ENCODE results near the gene STK11IP.

The STK11IP gene

GRCh38 chr2:219555956-219556355 is 41.7 kb upstream of the STK11IP start:
- no peaks in the 10 kb centered on the region for H3K27me3 ChIP-seq (ENCODE audit: insufficient read depth, low read length)
- no peak overlapping the region for H3K27ac ChIP-seq (ENCODE audit: low read depth, low read length)
- no peak overlapping the region for H2BK5ac ChIP-seq (ENCODE audit: low read depth, low read length, poor library complexity)
- H3K9me3 ChIP-seq (ENCODE audit: insufficient read depth, low read depth, low read length) = no peaks in the 10 kb centered on the region
- no peak overlapping the region for H4K12ac ChIP-seq (ENCODE audit: low read depth, low read length)
- H3K18ac ChIP-seq (ENCODE audit: low read length) = no peak overlapping the region
- H3K36me3 ChIP-seq (ENCODE audit: control insufficient read depth in 1 of 2, insufficient read depth in 2 of 2, low read length in 2 of 2) = peaks cover 37 to 46% of the 10 kb centered on the region in 2 experiments
- H4K8ac ChIP-seq (ENCODE audit: low read depth, low read length) = no peak overlapping the region
- H3K4me2 ChIP-seq (ENCODE audit: low read length) = no peak overlapping the region
- H3K4me3 ChIP-seq (ENCODE audit: low read depth, low read length) = no peak overlapping the region
- H3K4ac ChIP-seq (ENCODE audit: low read depth, low read length) = no peak overlapping the region
- H3K14ac ChIP-seq (ENCODE audit: low read length) = no peak overlapping the region
- no peak overlapping the region for H3K9ac ChIP-seq (ENCODE audit: low read length)
- no CpG with 5 or more reads among the region's 20 CpGs for WGBS (ENCODE audit: extremely low coverage, insufficient coverage, insufficient read length)
- no peak overlapping the region for H2AK5ac ChIP-seq (ENCODE audit: low read length)
- no peak for DNase-seq
- H3K79me2 ChIP-seq (ENCODE audit: control insufficient read depth, insufficient read depth, low read length, poor library complexity) = no peaks in the 10 kb centered on the region
- no peak overlapping the region for H3K23ac ChIP-seq (ENCODE audit: low read length)
- H4K91ac ChIP-seq (ENCODE audit: low read depth, low read length) = no peak overlapping the region
- no peak overlapping the region for H2BK12ac ChIP-seq (ENCODE audit: low read length)
- H3K79me1 ChIP-seq (ENCODE audit: low read length) = peaks cover 6% of the 10 kb centered on the region
- H2BK120ac ChIP-seq (ENCODE audit: insufficient read depth, low read length, poor library complexity) = no peak overlapping the region
- peaks cover 17% of the 10 kb centered on the region in 2 experiments for H3K4me1 ChIP-seq (ENCODE audit: control insufficient read depth in 1 of 2, insufficient read depth in 2 of 2, low read length in 2 of 2)
- H2AFZ ChIP-seq (ENCODE audit: insufficient read depth, low read length, poor library complexity) = no peak overlapping the region

GRCh38 chr2:219556413-219556812 is 41.2 kb upstream of the STK11IP start:
- Histone ChIP-seq H4K8ac (ENCODE audit: low read depth, low read length) (no peak overlapping the region), H2BK120ac (ENCODE audit: insufficient read depth, low read length, poor library complexity) (no peak overlapping the region), H2AK5ac (ENCODE audit: low read length) (no peak overlapping the region), H3K79me1 (ENCODE audit: low read length) (peaks cover 9% of the 10 kb centered on the region), H3K4me2 (ENCODE audit: low read length) (no peak overlapping the region), H3K23ac (ENCODE audit: low read length) (no peak overlapping the region), H3K4ac (ENCODE audit: low read depth, low read length) (no peak overlapping the region), H3K27me3 (ENCODE audit: insufficient read depth, low read length) (no peaks in the 10 kb centered on the region), H3K14ac (ENCODE audit: low read length) (no peak overlapping the region), H3K9ac (ENCODE audit: low read length) (no peak overlapping the region), H3K9me3 (ENCODE audit: insufficient read depth, low read depth, low read length) (no peaks in the 10 kb centered on the region), H2AFZ (ENCODE audit: insufficient read depth, low read length, poor library complexity) (no peak overlapping the region), H4K91ac (ENCODE audit: low read depth, low read length) (no peak overlapping the region), H3K18ac (ENCODE audit: low read length) (no peak overlapping the region), H3K4me3 (ENCODE audit: low read depth, low read length) (peak overlapping the region; percentile 16), H4K12ac (ENCODE audit: low read depth, low read length) (no peak overlapping the region), H3K36me3 (ENCODE audit: control insufficient read depth in 1 of 2, insufficient read depth in 2 of 2, low read length in 2 of 2) (peaks cover 39 to 47% of the 10 kb centered on the region in 2 experiments), H2BK12ac (ENCODE audit: low read length) (no peak overlapping the region), H3K27ac (ENCODE audit: low read depth, low read length) (no peak overlapping the region), H2BK5ac (ENCODE audit: low read depth, low read length, poor library complexity) (no peak overlapping the region), H3K79me2 (ENCODE audit: control insufficient read depth, insufficient read depth, low read length, poor library complexity) (no peaks in the 10 kb centered on the region), H3K4me1 (ENCODE audit: control insufficient read depth in 1 of 2, insufficient read depth in 2 of 2, low read length in 2 of 2) (peaks cover 17 to 20% of the 10 kb centered on the region in 2 experiments)
- DNase-seq = no peak
- no CpG with 5 or more reads among the region's 19 CpGs for WGBS (ENCODE audit: extremely low coverage, insufficient coverage, insufficient read length)

- WGBS (ENCODE audit: extremely low coverage, insufficient coverage, insufficient read length) = no CpG with 5 or more reads among the region's 21 CpGs
- no peak overlapping the region for H3K4me2 ChIP-seq (ENCODE audit: low read length)
These were observed 40.3 kb upstream of the STK11IP start for GRCh38 chr2:219557320-219557719.

GRCh38 chr2:219557791-219558785 is 39.6 kb upstream of the STK11IP start:
- Histone ChIP-seq H2BK120ac (ENCODE audit: insufficient read depth, low read length, poor library complexity) (no peak overlapping the region), H3K79me1 (ENCODE audit: low read length) (peaks cover 11% of the 10 kb centered on the region), H3K4ac (ENCODE audit: low read depth, low read length) (no peak overlapping the region), H3K9ac (ENCODE audit: low read length) (no peak overlapping the region), H3K18ac (ENCODE audit: low read length) (no peak overlapping the region), H2BK12ac (ENCODE audit: low read length) (no peak overlapping the region), H2AFZ (ENCODE audit: insufficient read depth, low read length, poor library complexity) (no peak overlapping the region), H3K23ac (ENCODE audit: low read length) (no peak overlapping the region), H3K14ac (ENCODE audit: low read length) (no peak overlapping the region), H3K4me1 (ENCODE audit: control insufficient read depth in 1 of 2, insufficient read depth in 2 of 2, low read length in 2 of 2) (peaks cover 23% of the 10 kb centered on the region in 2 experiments), H2BK5ac (ENCODE audit: low read depth, low read length, poor library complexity) (no peak overlapping the region), H2AK5ac (ENCODE audit: low read length) (no peak overlapping the region), H3K79me2 (ENCODE audit: control insufficient read depth, insufficient read depth, low read length, poor library complexity) (no peaks in the 10 kb centered on the region), H3K27ac (ENCODE audit: low read depth, low read length) (no peak overlapping the region), H3K4me2 (ENCODE audit: low read length) (no peak overlapping the region), H3K36me3 (ENCODE audit: control insufficient read depth in 1 of 2, insufficient read depth in 2 of 2, low read length in 2 of 2) (peaks cover 54 to 62% of the 10 kb centered on the region in 2 experiments), H4K12ac (ENCODE audit: low read depth, low read length) (no peak overlapping the region), H3K9me3 (ENCODE audit: insufficient read depth, low read depth, low read length) (no peaks in the 10 kb centered on the region), H4K8ac (ENCODE audit: low read depth, low read length) (no peak overlapping the region), H4K91ac (ENCODE audit: low read depth, low read length) (no peak overlapping the region), H3K4me3 (ENCODE audit: low read depth, low read length) (no peak overlapping the region), H3K27me3 (ENCODE audit: insufficient read depth, low read length) (no peaks in the 10 kb centered on the region)
- no CpG with 5 or more reads among the region's 25 CpGs for WGBS (ENCODE audit: extremely low coverage, insufficient coverage, insufficient read length)
- no peak for DNase-seq

More at GRCh38 chr2:219557320-219557719, 40.3 kb upstream of the STK11IP start:
- no peak overlapping the region for H4K8ac ChIP-seq (ENCODE audit: low read depth, low read length)
- peaks cover 12% of the 10 kb centered on the region for H3K79me1 ChIP-seq (ENCODE audit: low read length)
- no peak overlapping the region for H3K18ac ChIP-seq (ENCODE audit: low read length)
- no peak overlapping the region for H2AFZ ChIP-seq (ENCODE audit: insufficient read depth, low read length, poor library complexity)
- no peak overlapping the region for H2BK120ac ChIP-seq (ENCODE audit: insufficient read depth, low read length, poor library complexity)
- H3K4ac ChIP-seq (ENCODE audit: low read depth, low read length) = no peak overlapping the region
- H2BK5ac ChIP-seq (ENCODE audit: low read depth, low read length, poor library complexity) = no peak overlapping the region
- peaks cover 46 to 54% of the 10 kb centered on the region in 2 experiments for H3K36me3 ChIP-seq (ENCODE audit: control insufficient read depth in 1 of 2, insufficient read depth in 2 of 2, low read length in 2 of 2)
- H3K79me2 ChIP-seq (ENCODE audit: control insufficient read depth, insufficient read depth, low read length, poor library complexity) = no peaks in the 10 kb centered on the region
- H3K9ac ChIP-seq (ENCODE audit: low read length) = no peak overlapping the region
- no peak overlapping the region for H3K14ac ChIP-seq (ENCODE audit: low read length)
- no peak overlapping the region for H2BK12ac ChIP-seq (ENCODE audit: low read length)
- no peak overlapping the region for H4K91ac ChIP-seq (ENCODE audit: low read depth, low read length)
- H3K4me3 ChIP-seq (ENCODE audit: low read depth, low read length) = no peak overlapping the region
- H3K27ac ChIP-seq (ENCODE audit: low read depth, low read length) = no peak overlapping the region
- no peak overlapping the region for H3K23ac ChIP-seq (ENCODE audit: low read length)
- no peak for DNase-seq
- H3K4me1 ChIP-seq (ENCODE audit: control insufficient read depth in 1 of 2, insufficient read depth in 2 of 2, low read length in 2 of 2) = peaks cover 21 to 24% of the 10 kb centered on the region in 2 experiments
- H4K12ac ChIP-seq (ENCODE audit: low read depth, low read length) = no peak overlapping the region
- no peaks in the 10 kb centered on the region for H3K9me3 ChIP-seq (ENCODE audit: insufficient read depth, low read depth, low read length)
- H3K27me3 ChIP-seq (ENCODE audit: insufficient read depth, low read length) = no peaks in the 10 kb centered on the region
- no peak overlapping the region for H2AK5ac ChIP-seq (ENCODE audit: low read length)

Data from trophoblast cell (in vitro differentiated cells and primary cell).